GM12872 (cell line): ENCODE results near the gene LRRC3C.

Source experiments
- CTCF ChIP-seq: IDR thresholded peaks from 3 replicates; pipeline ENCODE4 v1.5.1; 2011; ENCODE audit warnings: low read depth, mild to moderate bottlenecking, low read length, moderate library complexity; ENCODE audit not compliant: insufficient read depth

The LRRC3C gene

GRCh38 chr17:39960524-39961041 lies 33.1 kb downstream of the LRRC3C start:
- TF ChIP-seq CTCF = no peak

- no peak for TF ChIP-seq CTCF
Measured at GRCh38 chr17:39962642-39963220, 35.2 kb downstream of the LRRC3C start, which contains the start of gene GSDMA. Gene GSDMA, plus strand, starts transcription at chr17:39963004. Its CDS starts 2,684 bp downstream, at chr17:39965688.

- no peak for TF ChIP-seq CTCF
Measured at GRCh38 chr17:39963829-39964228, 36.3 kb downstream of the LRRC3C start.

- TF ChIP-seq CTCF = no peak
Measured at GRCh38 chr17:39965017-39965699, 37.6 kb downstream of the LRRC3C start.

- no peak for TF ChIP-seq CTCF
Measured at GRCh38 chr17:39966771-39967170, 39.2 kb downstream of the LRRC3C start.

GRCh38 chr17:39968761-39969160 lies 41.2 kb downstream of the LRRC3C start:
- no peak for TF ChIP-seq CTCF

- no peak for TF ChIP-seq CTCF
Measured at GRCh38 chr17:39969375-39969774, 41.8 kb downstream of the LRRC3C start.
